GM12878 (cell line): ENCODE data around the gene CYP20A1.

ENCODE experiments used
- EZH2 ChIP-seq: IDR thresholded peaks from 2 replicates; pipeline ENCODE4 v1.6.1; 2012; ENCODE audit warnings: low read depth, mild to moderate bottlenecking, control low read depth, inconsistent platforms, low read length, borderline replicate concordance; ENCODE audit not compliant: control insufficient read depth
- TF ChIP-seq, protein P1 (sequence below): fragments of 450-650 bp; IDR thresholded peaks from 2 replicates; pipeline ENCODE4 v1.6.1; 2018; ENCODE audit warnings: borderline replicate concordance, mild to moderate bottlenecking; ENCODE audit not compliant: partially characterized antibody

DNA sequence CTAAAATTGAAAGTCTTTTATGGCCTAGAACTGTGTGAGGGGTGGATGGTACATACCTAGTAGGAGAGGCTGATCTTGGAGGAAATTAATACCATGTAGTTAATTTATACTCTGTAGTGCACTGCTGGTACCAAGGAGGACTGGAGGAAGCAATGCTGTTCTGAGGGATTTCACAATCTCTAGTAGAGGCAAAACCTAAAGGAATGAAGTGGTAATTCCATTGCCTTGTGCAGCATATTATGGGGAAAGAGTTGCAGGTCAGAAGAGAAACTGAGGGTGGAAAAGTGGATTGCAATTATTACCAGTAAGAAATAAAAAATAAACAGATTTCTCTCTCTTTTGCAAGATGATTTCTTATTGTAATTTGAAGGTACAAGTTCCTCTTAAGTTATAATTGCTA lies 91.6 kb downstream of the CYP20A1 start:
- TF ChIP-seq, protein P1, sequence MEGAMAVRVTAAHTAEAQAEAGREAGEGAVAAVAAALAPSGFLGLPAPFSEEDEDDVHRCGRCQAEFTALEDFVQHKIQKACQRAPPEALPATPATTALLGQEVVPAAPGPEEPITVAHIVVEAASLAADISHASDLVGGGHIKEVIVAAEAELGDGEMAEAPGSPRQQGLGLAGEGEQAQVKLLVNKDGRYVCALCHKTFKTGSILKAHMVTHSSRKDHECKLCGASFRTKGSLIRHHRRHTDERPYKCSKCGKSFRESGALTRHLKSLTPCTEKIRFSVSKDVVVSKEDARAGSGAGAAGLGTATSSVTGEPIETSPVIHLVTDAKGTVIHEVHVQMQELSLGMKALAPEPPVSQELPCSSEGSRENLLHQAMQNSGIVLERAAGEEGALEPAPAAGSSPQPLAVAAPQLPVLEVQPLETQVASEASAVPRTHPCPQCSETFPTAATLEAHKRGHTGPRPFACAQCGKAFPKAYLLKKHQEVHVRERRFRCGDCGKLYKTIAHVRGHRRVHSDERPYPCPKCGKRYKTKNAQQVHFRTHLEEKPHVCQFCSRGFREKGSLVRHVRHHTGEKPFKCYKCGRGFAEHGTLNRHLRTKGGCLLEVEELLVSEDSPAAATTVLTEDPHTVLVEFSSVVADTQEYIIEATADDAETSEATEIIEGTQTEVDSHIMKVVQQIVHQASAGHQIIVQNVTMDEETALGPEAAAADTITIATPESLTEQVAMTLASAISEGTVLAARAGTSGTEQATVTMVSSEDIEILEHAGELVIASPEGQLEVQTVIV: no peak
- TF ChIP-seq EZH2: no peak
